Fibroblast of lung (primary cell): ENCODE measurements around the gene BCAN. TPM values are rescaled to one million over a fixed set of nuclear protein-coding genes. Genes with fewer than 3 reads are reported as not detected.

Source experiments
- DNase-seq, 2 donors: peaks; one replicate each; pipeline versions ENCODE4 v3.0.0 to v3.0.0-alpha.2; 2010; ENCODE audit warnings: low read depth in 2 of 2
- H2AFZ ChIP-seq: 2 replicates; pipeline ENCODE4 v1.5.1; 2012; ENCODE audit warnings: low read length, control low read depth, inconsistent platforms
- H3K27ac ChIP-seq: 2 replicates; pipeline ENCODE4 v1.5.1; 2011; ENCODE audit warnings: low read length, control low read depth; ENCODE audit not compliant: insufficient read depth
- H3K27me3 ChIP-seq: 2 replicates; pipeline ENCODE4 v1.5.1; 2011; ENCODE audit warnings: mild to moderate bottlenecking, low read length; ENCODE audit not compliant: control insufficient read depth, insufficient read depth
- H3K36me3 ChIP-seq: 2 replicates; pipeline ENCODE4 v1.5.1; 2011; ENCODE audit warnings: low read length; ENCODE audit not compliant: control insufficient read depth, insufficient read depth
- H3K4me1 ChIP-seq: 2 replicates; pipeline ENCODE4 v1.5.1; 2011; ENCODE audit warnings: low read length; ENCODE audit not compliant: control insufficient read depth, insufficient read depth; ENCODE audit errors: extremely low read depth
- H3K4me2 ChIP-seq: 2 replicates; pipeline ENCODE4 v1.5.1; 2011; ENCODE audit warnings: low read length, control low read depth; ENCODE audit not compliant: insufficient read depth; ENCODE audit errors: extremely low read depth
- H3K4me3 ChIP-seq, 4 experiments: fragments of 200-600 bp in 1 of 4; sonication (generic) in 1 of 4; replicated peaks in 1 of 4; 2 replicates each; pipeline ENCODE4 v1.5.1; 2011 to 2016; ENCODE audit warnings: low read length in 4 of 4, low read depth in 3 of 4, mild to moderate bottlenecking in 3 of 4, control low read depth in 2 of 4, inconsistent platforms in 1 of 4, mixed read lengths in 1 of 4; ENCODE audit not compliant: insufficient read depth in 1 of 4; ENCODE audit errors: control extremely low read depth in 1 of 4
- H3K79me2 ChIP-seq: 2 replicates; pipeline ENCODE4 v1.5.1; 2012; ENCODE audit warnings: mild to moderate bottlenecking, low read length, inconsistent platforms; ENCODE audit not compliant: control insufficient read depth, insufficient read depth
- H3K9ac ChIP-seq: 2 replicates; pipeline ENCODE4 v1.5.1; 2011; ENCODE audit warnings: mild to moderate bottlenecking, low read length, control low read depth; ENCODE audit not compliant: insufficient read depth
- H3K9me3 ChIP-seq: 2 replicates; pipeline ENCODE4 v1.5.1; 2012; ENCODE audit warnings: low read depth, low read length; ENCODE audit not compliant: control insufficient read depth, insufficient read depth
- H4K20me1 ChIP-seq: 2 replicates; pipeline ENCODE4 v1.5.1; 2011; ENCODE audit warnings: low read length; ENCODE audit not compliant: control insufficient read depth, insufficient read depth; ENCODE audit errors: extremely low read depth
- EZH2 ChIP-seq: IDR thresholded peaks from 2 replicates; pipeline ENCODE4 v1.5.1; 2012; ENCODE audit warnings: low read length, control low read depth, mild to moderate bottlenecking; ENCODE audit errors: missing control alignments
- polyA plus RNA-seq, 2 donors: library from polyadenylated mRNA; depleted of rRNA in 1 of 2; stranded (reverse) in 1 of 2; unstranded in 1 of 2; fragments of >200 nt; gene quantifications; 2 replicates each; pipeline ENCODE4 v1.2.1, GENCODE V29; 2011 to 2012; ENCODE audit warnings: missing spikeins in 1 of 2
- total RNA-seq: library from RNA; depleted of rRNA; stranded (reverse); fragments of >200 nt; gene quantifications from 2 replicates; pipeline ENCODE4 v1.2.1, GENCODE V29; 2014
- TF ChIP-seq, protein P1 (sequence below), 2 donors: IDR thresholded peaks in 1 of 2; conservative IDR thresholded peaks in 1 of 2; 1 replicate in 1 of 2; 2 replicates in 1 of 2; pipeline ENCODE4 v1.5.1; 2011 to 2012; ENCODE audit warnings: low read length in 2 of 2, control low read depth in 1 of 2, inconsistent platforms in 1 of 2, low read depth in 1 of 2, mild to moderate bottlenecking in 1 of 2

The BCAN gene
- total and polyA plus RNA-seq, 2 donors (not counting 1 experiment from before 2014, with no cell fraction given): 0.03 TPM; not detected in 1

DNA sequence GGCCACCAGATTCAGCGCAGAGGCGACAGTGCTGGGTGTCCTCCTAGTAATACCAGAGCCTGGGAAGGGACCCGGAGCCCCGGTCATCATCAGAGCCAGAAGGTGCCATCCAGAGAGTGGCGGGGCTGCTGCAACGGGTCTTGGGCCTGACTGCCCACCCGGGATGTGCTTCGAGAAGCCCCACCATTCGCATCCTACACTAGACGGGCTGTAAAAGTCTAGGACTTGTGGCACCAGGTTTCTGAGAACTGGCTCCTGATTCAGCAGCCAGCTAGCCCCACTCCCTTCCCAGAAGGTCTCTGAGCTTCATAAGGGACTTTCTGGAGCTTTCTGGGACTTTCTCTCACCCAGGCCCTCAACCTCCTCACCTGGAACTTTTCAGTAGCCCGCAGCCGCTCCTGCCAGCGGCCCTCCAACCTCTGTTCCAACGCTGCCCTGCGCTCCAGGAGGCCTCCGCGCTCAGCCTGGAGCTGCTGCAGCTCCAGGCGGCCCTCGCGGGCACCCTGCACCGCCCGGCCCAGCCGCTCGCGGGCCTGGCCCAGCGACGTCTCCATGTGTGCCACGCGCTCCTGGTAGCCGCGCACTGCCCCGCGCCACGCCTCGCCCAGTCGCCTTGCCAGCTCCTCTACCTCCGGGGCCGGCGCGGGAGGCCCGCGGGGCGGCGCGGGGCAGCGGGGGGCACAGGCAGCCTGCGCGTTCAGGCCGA is 34.4 kb downstream of the BCAN start:
- peak in 1 of 2 donors; percentile 33 for DNase-seq
- TF ChIP-seq EZH2: no peak
- TF ChIP-seq, protein P1, sequence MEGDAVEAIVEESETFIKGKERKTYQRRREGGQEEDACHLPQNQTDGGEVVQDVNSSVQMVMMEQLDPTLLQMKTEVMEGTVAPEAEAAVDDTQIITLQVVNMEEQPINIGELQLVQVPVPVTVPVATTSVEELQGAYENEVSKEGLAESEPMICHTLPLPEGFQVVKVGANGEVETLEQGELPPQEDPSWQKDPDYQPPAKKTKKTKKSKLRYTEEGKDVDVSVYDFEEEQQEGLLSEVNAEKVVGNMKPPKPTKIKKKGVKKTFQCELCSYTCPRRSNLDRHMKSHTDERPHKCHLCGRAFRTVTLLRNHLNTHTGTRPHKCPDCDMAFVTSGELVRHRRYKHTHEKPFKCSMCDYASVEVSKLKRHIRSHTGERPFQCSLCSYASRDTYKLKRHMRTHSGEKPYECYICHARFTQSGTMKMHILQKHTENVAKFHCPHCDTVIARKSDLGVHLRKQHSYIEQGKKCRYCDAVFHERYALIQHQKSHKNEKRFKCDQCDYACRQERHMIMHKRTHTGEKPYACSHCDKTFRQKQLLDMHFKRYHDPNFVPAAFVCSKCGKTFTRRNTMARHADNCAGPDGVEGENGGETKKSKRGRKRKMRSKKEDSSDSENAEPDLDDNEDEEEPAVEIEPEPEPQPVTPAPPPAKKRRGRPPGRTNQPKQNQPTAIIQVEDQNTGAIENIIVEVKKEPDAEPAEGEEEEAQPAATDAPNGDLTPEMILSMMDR (conservative IDR thresholded peaks at IDR 0.05 in 1 of 2, IDR thresholded peaks at IDR 0.05 in 1 of 2; ENCODE audit: low read depth in 1 of 2, low read length in 2 of 2): no peak
- Histone ChIP-seq H3K4me1 (peaks cover 21% of the 10 kb centered on the region), H3K36me3 (peaks cover 9% of the 10 kb centered on the region), H3K27me3 (no peaks in the 10 kb centered on the region), H4K20me1 (no peaks in the 10 kb centered on the region), H2AFZ (no peak overlapping the region), H3K4me3 (peak overlapping the region; percentile 61 to 74 (median 71)), H3K27ac (peak overlapping the region; percentile 58), H3K9me3 (no peaks in the 10 kb centered on the region), H3K4me2 (peak overlapping the region; percentile 85), H3K79me2 (peaks cover 38% of the 10 kb centered on the region), H3K9ac (peak overlapping the region; percentile 64)

DNA sequence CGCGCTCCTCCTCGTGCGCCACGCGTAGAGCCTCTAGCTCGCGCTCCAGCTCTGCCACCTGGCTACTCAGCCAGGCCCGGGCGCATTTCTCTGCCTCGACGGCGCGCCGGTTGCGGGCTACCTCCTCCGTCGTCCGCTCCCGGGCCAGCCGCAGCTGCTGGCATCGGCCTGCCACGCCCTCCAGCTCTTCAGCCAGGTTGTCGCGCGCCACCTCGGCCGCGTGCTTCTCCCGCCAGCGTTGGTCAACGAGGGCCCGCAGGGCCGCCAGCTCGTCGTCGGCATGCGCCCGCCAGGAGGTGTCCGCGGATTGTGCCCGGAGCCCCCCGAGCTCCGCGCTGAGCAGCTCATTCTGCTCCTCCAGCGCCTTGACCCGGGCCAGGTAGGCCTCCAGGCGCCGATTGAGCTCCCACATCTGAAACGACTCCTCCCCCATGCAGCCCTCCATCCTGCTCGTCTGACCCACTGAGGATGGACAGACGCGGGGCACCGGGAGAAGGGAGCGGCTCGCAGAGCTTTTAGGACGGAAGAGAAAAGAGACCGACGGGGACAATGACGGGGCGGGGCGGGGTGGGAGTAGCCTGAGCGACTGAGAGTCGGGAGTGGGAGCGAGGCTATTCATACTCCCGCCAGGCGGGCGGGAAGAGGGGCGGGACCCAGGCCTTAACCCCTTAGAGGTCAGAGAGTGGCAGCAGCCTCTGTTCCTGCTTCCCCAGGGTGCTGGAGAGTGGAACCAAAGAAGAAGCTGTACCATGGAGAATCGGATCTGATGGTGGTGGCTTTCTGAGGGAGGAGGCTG is 35.1 kb downstream of the BCAN start, which contains the start of gene NES:
NES (minus strand) TSS at position 588 of the 796 bp plus-strand sequence; CDS start at position 445, 143 bp downstream.
- Histone ChIP-seq H3K27ac (peak within 1 kb of the TSS; percentile 58), H4K20me1 (no peaks in the 10 kb centered on the region), H3K27me3 (no peaks in the 10 kb centered on the region), H3K4me3 (peak within 1 kb of the TSS; percentile 61 to 74 (median 71)), H3K79me2 (peaks cover 38% of the 10 kb centered on the region), H3K4me2 (peak within 1 kb of the TSS; percentile 85), H3K9ac (peak within 1 kb of the TSS; percentile 64), H3K36me3 (peaks cover 9% of the 10 kb centered on the region), H3K9me3 (no peaks in the 10 kb centered on the region), H3K4me1 (peaks cover 21% of the 10 kb centered on the region), H2AFZ (peak within 1 kb of the TSS; percentile 66)
- peak; percentile 58 to 60 for DNase-seq
- TF ChIP-seq, protein P1 (conservative IDR thresholded peaks at IDR 0.05 in 1 of 2, IDR thresholded peaks at IDR 0.05 in 1 of 2; ENCODE audit: low read depth in 1 of 2, low read length in 2 of 2): no peak
- TF ChIP-seq EZH2: no peak
